Calu3 (cell line): ENCODE measurements around the gene RIOK2. TPM values are rescaled to one million over a fixed set of nuclear protein-coding genes. Genes with fewer than 3 reads are reported as not detected.

Experiments
- BruUV-seq: library from RNA; stranded (reverse); fragments of 400-500 nt; replicated peaks from 2 replicates; lab custom pipeline; 2021; lab: Mats Ljungman, UMichigan
- CTCF ChIA-PET: fragments of 300-600 bp; sonication (Branson Sonifier 250); formaldehyde crosslinking; loops from one replicate; lab custom pipeline; 2022; ENCODE audit warnings: antibody characterized with exemption; lab: Charles Lee
- DNase-seq: peaks from one replicate; pipeline ENCODE4 v3.0.0; 2022
- H3K27ac Mint-ChIP-seq: one replicate; pipeline ENCODE4 v1.8.0; 2022; ENCODE audit warnings: mixed read lengths; ENCODE audit not compliant: unreplicated experiment
- H3K27me3 Mint-ChIP-seq: one replicate; pipeline ENCODE4 v1.8.0; 2022; ENCODE audit warnings: mixed read lengths; ENCODE audit not compliant: unreplicated experiment
- H3K36me3 Mint-ChIP-seq: one replicate; pipeline ENCODE4 v1.8.0; 2022; ENCODE audit warnings: mild to moderate bottlenecking, moderate library complexity, mixed read lengths; ENCODE audit not compliant: insufficient read depth, unreplicated experiment
- H3K4me1 Mint-ChIP-seq: one replicate; pipeline ENCODE4 v1.8.0; 2022; ENCODE audit warnings: mild to moderate bottlenecking, low read depth, mixed read lengths; ENCODE audit not compliant: unreplicated experiment
- H3K4me3 Mint-ChIP-seq: one replicate; pipeline ENCODE4 v1.8.0; 2022; ENCODE audit warnings: mild to moderate bottlenecking, low read depth, moderate library complexity, mixed read lengths; ENCODE audit not compliant: unreplicated experiment
- H3K9me3 Mint-ChIP-seq: one replicate; pipeline ENCODE4 v1.8.0; 2022; ENCODE audit warnings: low read depth, mixed read lengths; ENCODE audit not compliant: unreplicated experiment
- CTCF ChIP-seq: fragments of 200-600 bp; IDR thresholded peaks from one replicate; pipeline ENCODE4 v1.8.0; 2022; ENCODE audit warnings: antibody characterized with exemption; ENCODE audit not compliant: unreplicated experiment
- intact Hi-C: fragments of 100-400 bp; cut with micrococcal nuclease; formaldehyde crosslinking; loops from one replicate; pipeline ENCODE4 v1.10.0; 2022; ENCODE audit not compliant: unreplicated experiment
- total RNA-seq: library from RNA; stranded (reverse); gene quantifications from 2 replicates; pipeline ENCODE4 v1.2.3, GENCODE V29; 2022

RIOK2 gene
- total RNA-seq, 1 experiment from 2014 or later: 28.6 TPM

DNA sequence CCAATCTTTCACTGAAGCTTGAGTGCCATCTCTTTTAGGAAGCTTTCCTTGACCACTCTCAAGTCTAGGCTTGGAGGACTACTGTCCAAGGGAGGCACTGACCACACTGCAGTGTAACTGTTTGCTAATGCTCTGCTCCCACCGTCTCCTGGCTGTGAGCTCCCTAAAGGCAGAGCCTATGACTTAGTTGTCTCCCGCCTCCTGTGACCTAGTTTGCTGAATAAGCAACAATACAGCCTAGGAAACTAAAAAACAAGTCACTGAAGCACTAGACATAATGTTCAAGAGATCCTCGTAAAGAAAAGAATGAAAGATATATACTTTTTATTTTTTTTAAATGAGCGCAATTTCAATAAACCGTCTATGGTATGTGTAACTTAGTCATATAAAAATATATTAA is 72.0 kb downstream of the RIOK2 start:
- no peaks in the 10 kb centered on the region for H3K36me3 Mint-ChIP-seq
- intact Hi-C loops: no loop called here
- no peak overlapping the region for H3K4me3 Mint-ChIP-seq
- no peak overlapping the region for H3K27ac Mint-ChIP-seq
- H3K27me3 Mint-ChIP-seq: no peaks in the 10 kb centered on the region
- no peak for TF ChIP-seq CTCF
- H3K4me1 Mint-ChIP-seq: no peaks in the 10 kb centered on the region
- no TSS peak for BruUV-seq
- DNase-seq: no peak
- no peaks in the 10 kb centered on the region for H3K9me3 Mint-ChIP-seq
- CTCF ChIA-PET: interaction anchor here (0.7 kb wide), 1 partner anchor 51 kb away, joined by 3 read pairs; no protein-coding TSS in a partner anchor

Other genes with a start within 250 kb of the RIOK2 start
- gene LNPEP, start 247.2 kb downstream of the RIOK2 start, total RNA-seq: 76.0 and 85.5 TPM in 2 replicates
- not detected in 2 replicates for gene LIX1, start 40.6 kb downstream of the RIOK2 start, total RNA-seq